SK-N-SH treated with all-trans-retinoic acid at 6 μM for 48 hours (cell line): Measurements from ENCODE around the gene ZFP37.
"Not testable (repeated sequence)": the region's sequence is repeated elsewhere in the genome, so short reads cannot be mapped to it uniquely, and the experiment has no call there.

ENCODE experiments used
- ATAC-seq: fragments of 200-7000 bp; cut with Tn5 transposase; 3 replicates; pipeline ENCODE4 v1.9.1; 2020; ENCODE audit warnings: mild to moderate bottlenecking, moderate library complexity
- ARNTL ChIP-seq: fragments of 450-650 bp; formaldehyde crosslinking; IDR thresholded peaks from 2 replicates; pipeline ENCODE4 v1.5.0; 2020; ENCODE audit warnings: low read depth, mild to moderate bottlenecking, moderate library complexity, borderline replicate concordance
- BACH2 ChIP-seq: fragments of 250-450 bp; sonication (Bioruptor Pico); IDR thresholded peaks from 2 replicates; pipeline ENCODE4 v1.9.0; 2021; ENCODE audit warnings: mild to moderate bottlenecking, borderline replicate concordance
- CSDC2 ChIP-seq: fragments of 250-450 bp; sonication (Bioruptor Pico); IDR thresholded peaks from 2 replicates; pipeline ENCODE4 v1.5.0; 2020; ENCODE audit warnings: mild to moderate bottlenecking, moderate library complexity
- CSRNP3 ChIP-seq: fragments of 250-450 bp; sonication (Bioruptor Pico); IDR thresholded peaks from 2 replicates; pipeline ENCODE4 v1.5.1; 2021; ENCODE audit warnings: mild to moderate bottlenecking, moderate library complexity
- GLIS3 ChIP-seq: fragments of 250-450 bp; sonication (Bioruptor Pico); IDR thresholded peaks from 2 replicates; pipeline ENCODE4 v1.5.0; 2020; ENCODE audit warnings: mild to moderate bottlenecking, moderate library complexity
- OSR1 ChIP-seq: fragments of 250-450 bp; sonication (Bioruptor Pico); IDR thresholded peaks from 2 replicates; pipeline ENCODE4 v1.8.0; 2022; ENCODE audit warnings: moderate library complexity, mild to moderate bottlenecking, inconsistent platforms
- PPARA ChIP-seq: fragments of 250-450 bp; sonication (Bioruptor Pico); IDR thresholded peaks from 2 replicates; pipeline ENCODE4 v1.5.0; 2020; ENCODE audit warnings: mild to moderate bottlenecking, borderline replicate concordance
- SNAI2 ChIP-seq: fragments of 250-450 bp; sonication (Bioruptor Pico); IDR thresholded peaks from 2 replicates; pipeline ENCODE4 v1.5.0; 2020; ENCODE audit warnings: mild to moderate bottlenecking, moderate library complexity
- TCF4 ChIP-seq: fragments of 250-450 bp; sonication (Bioruptor Pico); IDR thresholded peaks from 2 replicates; pipeline ENCODE4 v1.8.0; 2021; ENCODE audit warnings: mild to moderate bottlenecking, moderate library complexity, borderline replicate concordance
- TOX ChIP-seq: fragments of 250-450 bp; sonication (Bioruptor Pico); IDR thresholded peaks from 2 replicates; pipeline ENCODE4 v1.8.0; 2021; ENCODE audit warnings: mild to moderate bottlenecking, moderate library complexity, borderline replicate concordance
- TSHZ2 ChIP-seq: fragments of 250-450 bp; sonication (Bioruptor Pico); IDR thresholded peaks from 2 replicates; pipeline ENCODE4 v1.5.0; 2020; ENCODE audit warnings: mild to moderate bottlenecking, moderate library complexity
- ZFP3 ChIP-seq: fragments of 250-450 bp; sonication (Bioruptor Pico); IDR thresholded peaks from 2 replicates; pipeline ENCODE4 v1.5.0; 2020; ENCODE audit warnings: mild to moderate bottlenecking, moderate library complexity
- ZNF565 ChIP-seq: fragments of 450-650 bp; formaldehyde crosslinking; conservative IDR thresholded peaks from 2 replicates; pipeline ENCODE4 v1.5.0; 2020; ENCODE audit warnings: low read depth, mild to moderate bottlenecking, moderate library complexity
- ZNF70 ChIP-seq: fragments of 450-650 bp; formaldehyde crosslinking; IDR thresholded peaks from 2 replicates; pipeline ENCODE4 v1.5.0; 2020; ENCODE audit warnings: mild to moderate bottlenecking, moderate library complexity
- ZNF8 ChIP-seq: fragments of 450-650 bp; formaldehyde crosslinking; IDR thresholded peaks from 2 replicates; pipeline ENCODE4 v1.5.0; 2020; ENCODE audit warnings: mild to moderate bottlenecking, moderate library complexity
- TF ChIP-seq, protein P1 (sequence below): fragments of 250-450 bp; sonication (Bioruptor Pico); IDR thresholded peaks from 2 replicates; pipeline ENCODE4 v1.8.0; 2021; ENCODE audit warnings: low read depth, mild to moderate bottlenecking, moderate library complexity, borderline replicate concordance
- TF ChIP-seq, protein P2 (sequence below): fragments of 250-450 bp; sonication (Bioruptor Pico); IDR thresholded peaks from 2 replicates; pipeline ENCODE4 v1.8.0; 2020; ENCODE audit warnings: mild to moderate bottlenecking, moderate library complexity, borderline replicate concordance
- TF ChIP-seq, protein P3 (sequence below): fragments of 250-450 bp; sonication (Bioruptor Pico); IDR thresholded peaks from 2 replicates; pipeline ENCODE4 v1.5.1; 2020; ENCODE audit warnings: low read depth, mild to moderate bottlenecking, moderate library complexity

ZFP37 gene

GRCh38 chr9:113056191-113057106 lies at the start of gene ZFP37:
Gene ZFP37 (minus strand): TSS chr9:113056724. CDS start chr9:113056688, 36 bp downstream.
- ATAC-seq, result peak; percentile 100
- TF ChIP-seq TOX (CRISPR knock-in tag) (no peak), SNAI2 (no peak), ARNTL (CRISPR knock-in tag) (no peak), GLIS3 (CRISPR knock-in tag) (0 out of 2 replicates have a peak, but pooled peaks have one; percentile 65), BACH2 (CRISPR knock-in tag) (no peak), ZNF70 (CRISPR knock-in tag) (no peak), PPARA (CRISPR knock-in tag) (peak; percentile 61; the same call in 1 of the 2 replicates), ZNF565 (CRISPR knock-in tag) (peak; percentile 89; the same call in 1 of the 2 replicates), TSHZ2 (CRISPR knock-in tag) (peak; percentile 97), CSRNP3 (CRISPR knock-in tag) (no peak), ZNF8 (peak; percentile 30; the same call in 1 of the 2 replicates), CSDC2 (CRISPR knock-in tag) (peak; percentile 92), TCF4 (no peak), ZFP3 (CRISPR knock-in tag) (peak; percentile 76)
- TF ChIP-seq, protein P1, sequence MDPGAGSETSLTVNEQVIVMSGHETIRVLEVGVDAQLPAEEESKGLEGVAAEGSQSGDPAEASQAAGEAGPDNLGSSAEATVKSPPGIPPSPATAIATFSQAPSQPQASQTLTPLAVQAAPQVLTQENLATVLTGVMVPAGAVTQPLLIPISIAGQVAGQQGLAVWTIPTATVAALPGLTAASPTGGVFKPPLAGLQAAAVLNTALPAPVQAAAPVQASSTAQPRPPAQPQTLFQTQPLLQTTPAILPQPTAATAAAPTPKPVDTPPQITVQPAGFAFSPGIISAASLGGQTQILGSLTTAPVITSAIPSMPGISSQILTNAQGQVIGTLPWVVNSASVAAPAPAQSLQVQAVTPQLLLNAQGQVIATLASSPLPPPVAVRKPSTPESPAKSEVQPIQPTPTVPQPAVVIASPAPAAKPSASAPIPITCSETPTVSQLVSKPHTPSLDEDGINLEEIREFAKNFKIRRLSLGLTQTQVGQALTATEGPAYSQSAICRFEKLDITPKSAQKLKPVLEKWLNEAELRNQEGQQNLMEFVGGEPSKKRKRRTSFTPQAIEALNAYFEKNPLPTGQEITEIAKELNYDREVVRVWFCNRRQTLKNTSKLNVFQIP (CRISPR knock-in tag), result no peak
- TF ChIP-seq, protein P2, sequence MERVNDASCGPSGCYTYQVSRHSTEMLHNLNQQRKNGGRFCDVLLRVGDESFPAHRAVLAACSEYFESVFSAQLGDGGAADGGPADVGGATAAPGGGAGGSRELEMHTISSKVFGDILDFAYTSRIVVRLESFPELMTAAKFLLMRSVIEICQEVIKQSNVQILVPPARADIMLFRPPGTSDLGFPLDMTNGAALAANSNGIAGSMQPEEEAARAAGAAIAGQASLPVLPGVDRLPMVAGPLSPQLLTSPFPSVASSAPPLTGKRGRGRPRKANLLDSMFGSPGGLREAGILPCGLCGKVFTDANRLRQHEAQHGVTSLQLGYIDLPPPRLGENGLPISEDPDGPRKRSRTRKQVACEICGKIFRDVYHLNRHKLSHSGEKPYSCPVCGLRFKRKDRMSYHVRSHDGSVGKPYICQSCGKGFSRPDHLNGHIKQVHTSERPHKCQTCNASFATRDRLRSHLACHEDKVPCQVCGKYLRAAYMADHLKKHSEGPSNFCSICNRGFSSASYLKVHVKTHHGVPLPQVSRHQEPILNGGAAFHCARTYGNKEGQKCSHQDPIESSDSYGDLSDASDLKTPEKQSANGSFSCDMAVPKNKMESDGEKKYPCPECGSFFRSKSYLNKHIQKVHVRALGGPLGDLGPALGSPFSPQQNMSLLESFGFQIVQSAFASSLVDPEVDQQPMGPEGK (CRISPR knock-in tag), result no peak
- TF ChIP-seq, protein P3, sequence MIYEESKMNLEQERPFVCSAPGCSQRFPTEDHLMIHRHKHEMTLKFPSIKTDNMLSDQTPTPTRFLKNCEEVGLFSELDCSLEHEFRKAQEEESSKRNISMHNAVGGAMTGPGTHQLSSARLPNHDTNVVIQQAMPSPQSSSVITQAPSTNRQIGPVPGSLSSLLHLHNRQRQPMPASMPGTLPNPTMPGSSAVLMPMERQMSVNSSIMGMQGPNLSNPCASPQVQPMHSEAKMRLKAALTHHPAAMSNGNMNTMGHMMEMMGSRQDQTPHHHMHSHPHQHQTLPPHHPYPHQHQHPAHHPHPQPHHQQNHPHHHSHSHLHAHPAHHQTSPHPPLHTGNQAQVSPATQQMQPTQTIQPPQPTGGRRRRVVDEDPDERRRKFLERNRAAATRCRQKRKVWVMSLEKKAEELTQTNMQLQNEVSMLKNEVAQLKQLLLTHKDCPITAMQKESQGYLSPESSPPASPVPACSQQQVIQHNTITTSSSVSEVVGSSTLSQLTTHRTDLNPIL (CRISPR knock-in tag), result no peak

- not testable (repeated sequence) for ATAC-seq
These were observed 48.8 kb upstream of the ZFP37 start for GRCh38 chr9:113105345-113105744.

DNA sequence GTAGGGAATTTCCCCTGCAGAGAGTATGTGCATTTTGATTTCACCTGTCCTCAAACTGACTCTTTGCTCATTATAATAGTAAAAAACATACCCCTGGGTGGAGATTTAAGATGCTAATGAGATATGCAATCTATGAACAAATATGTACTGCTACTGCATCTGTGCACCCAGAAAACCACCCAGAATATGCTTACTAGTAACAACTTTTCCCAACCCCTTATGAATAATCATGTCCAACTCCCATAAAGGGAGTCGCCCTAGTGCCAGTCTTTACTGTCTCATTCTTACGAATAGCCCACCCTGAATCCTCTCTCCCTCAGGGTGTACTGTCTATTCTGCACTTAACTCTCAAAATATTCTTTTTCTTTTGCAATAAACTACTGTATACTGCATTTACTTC lies 39.0 kb upstream of the ZFP37 start:
- TF ChIP-seq GLIS3 (CRISPR knock-in tag), result no peak
- no peak for TF ChIP-seq TOX (CRISPR knock-in tag)
- no peak for TF ChIP-seq OSR1 (CRISPR knock-in tag)
- TF ChIP-seq TCF4, result no peak
- no peak for ATAC-seq

- ATAC-seq, result not testable (repeated sequence)
These were observed 33.4 kb upstream of the ZFP37 start for GRCh38 chr9:113089924-113090323.

DNA sequence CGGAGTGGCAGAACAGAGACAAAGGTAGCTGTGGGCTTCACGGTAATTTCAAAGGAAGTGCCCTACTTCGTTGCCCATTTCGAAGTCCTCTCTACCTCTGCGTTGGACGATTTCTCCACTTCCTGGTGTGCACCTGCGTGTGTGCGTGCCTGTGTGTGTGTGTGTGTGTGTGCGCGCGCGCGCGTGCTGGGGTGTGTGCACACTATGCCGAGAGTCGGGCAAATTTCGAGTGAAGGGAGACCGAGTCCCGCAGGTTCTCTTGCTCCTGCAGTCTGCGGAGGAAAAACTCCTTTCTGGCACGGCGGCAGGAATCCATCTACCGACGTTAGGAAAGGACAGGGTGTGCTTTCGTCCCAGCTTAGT lies 32.6 kb upstream of the ZFP37 start:
- not testable (repeated sequence) for ATAC-seq

GRCh38 chr9:113088456-113089142 lies 32.1 kb upstream of the ZFP37 start:
- ATAC-seq, result not testable (repeated sequence)

- ATAC-seq, result not testable (repeated sequence)
These were observed 6.4 kb upstream of the ZFP37 start for GRCh38 chr9:113062932-113063310.

DNA sequence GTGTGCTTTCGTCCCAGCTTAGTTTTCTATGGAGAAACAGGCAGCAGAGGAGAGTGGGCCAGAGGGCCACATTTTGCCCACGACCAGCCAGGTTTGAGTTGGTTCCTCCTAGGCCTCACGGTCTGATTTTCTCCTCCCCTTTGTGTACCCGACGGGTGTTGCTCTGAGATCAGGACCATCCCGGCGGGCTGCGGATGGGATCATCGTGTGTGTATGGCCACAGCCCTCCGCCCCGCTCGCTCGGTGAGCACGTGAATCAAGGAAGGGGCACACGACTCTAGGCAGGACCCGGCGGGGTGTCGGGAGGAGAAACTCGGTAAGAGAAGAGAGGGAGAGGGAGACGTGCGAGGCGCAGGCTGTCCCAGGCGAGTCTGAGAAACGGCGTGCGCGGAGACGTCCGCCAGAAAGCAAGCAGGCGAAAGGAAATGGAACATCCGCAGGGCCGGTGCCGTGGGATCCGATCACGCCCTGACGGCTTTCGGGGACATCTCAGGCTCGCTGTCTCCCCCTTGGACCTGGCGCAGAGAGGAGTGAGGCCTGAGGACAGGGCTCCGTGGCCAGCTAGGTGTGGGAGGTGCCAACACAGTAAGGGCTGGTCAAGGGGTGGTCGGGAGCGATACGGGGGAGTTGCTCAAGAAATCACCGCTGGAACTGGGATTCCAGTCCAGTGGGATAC lies 5.9 kb upstream of the ZFP37 start:
- not testable (repeated sequence) for ATAC-seq
